ENCODE data around the gene ZBTB46.

The ZBTB46 gene

GRCh38 chr20:63745424-63745805 lies 85.6 kb downstream of the ZBTB46 start:
- no peak for DNase-seq (ENCODE audit: low spot score)

- peak; percentile 5 for DNase-seq (ENCODE audit: low spot score)
These were observed 86.3 kb downstream of the ZBTB46 start for GRCh38 chr20:63744574-63745423.

- no peak for DNase-seq (ENCODE audit: low spot score)
These were observed 86.9 kb downstream of the ZBTB46 start for GRCh38 chr20:63744158-63744557.

- DNase-seq (ENCODE audit: low spot score), result no peak
These were observed 87.7 kb downstream of the ZBTB46 start for GRCh38 chr20:63743210-63743970.

DNA sequence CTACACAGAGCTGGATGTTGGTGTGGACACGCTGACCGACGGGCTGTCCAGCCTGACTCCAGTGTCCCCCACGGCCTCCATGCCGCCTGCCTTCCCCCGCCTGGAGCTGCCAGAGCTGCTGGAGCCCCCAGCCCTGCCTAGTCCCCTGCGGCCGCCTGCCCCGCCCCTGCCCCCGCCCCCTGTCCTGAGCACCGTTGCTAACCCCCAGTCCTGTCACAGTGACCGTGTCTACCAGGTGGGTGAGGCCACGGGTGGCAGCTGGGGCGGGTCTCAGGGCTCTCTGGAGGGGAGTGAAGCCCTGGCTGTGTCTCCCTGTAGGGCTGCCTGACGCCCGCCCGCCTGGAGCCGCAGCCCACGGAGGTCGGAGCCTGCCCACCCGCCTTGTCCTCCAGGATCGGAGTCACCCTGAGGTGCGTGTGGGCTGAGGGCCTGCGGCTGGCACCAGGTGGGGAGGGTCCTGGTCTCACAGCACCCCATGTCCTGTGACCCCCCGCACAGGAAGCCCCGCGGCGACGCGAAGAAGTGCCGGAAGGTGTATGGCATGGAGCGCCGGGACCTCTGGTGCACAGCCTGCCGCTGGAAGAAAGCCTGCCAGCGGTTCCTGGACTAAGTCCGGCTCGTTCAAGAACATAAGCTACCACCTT lies 88.6 kb downstream of the ZBTB46 start:
- DNase-seq (ENCODE audit: low spot score), result no peak

GRCh38 chr20:63741676-63742380 lies 89.2 kb downstream of the ZBTB46 start:
- DNase-seq (ENCODE audit: low spot score), result no peak

DNA sequence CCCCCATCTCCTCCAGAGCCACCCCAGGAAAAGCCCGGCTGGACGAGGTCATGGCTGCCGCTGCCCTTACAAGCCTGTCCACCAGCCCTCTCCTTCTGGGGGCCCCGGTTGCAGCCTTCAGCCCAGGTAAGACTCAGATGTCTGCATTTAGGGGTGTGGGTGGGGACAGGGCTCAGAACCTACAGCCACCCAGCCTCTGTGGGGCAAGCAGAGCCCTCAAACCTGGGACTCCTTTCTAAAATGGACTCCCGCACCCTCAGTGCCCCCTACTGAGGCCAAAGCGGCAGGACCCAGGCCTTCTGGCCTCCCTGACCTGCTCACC lies 89.7 kb downstream of the ZBTB46 start:
- DNase-seq (ENCODE audit: low spot score), result no peak

GRCh38 chr20:63740627-63741353 lies 90.3 kb downstream of the ZBTB46 start:
- DNase-seq (ENCODE audit: low spot score), result peak; percentile 97

- peak; percentile 92 for DNase-seq (ENCODE audit: low spot score)
These were observed 90.9 kb downstream of the ZBTB46 start for GRCh38 chr20:63740070-63740626.

DNA sequence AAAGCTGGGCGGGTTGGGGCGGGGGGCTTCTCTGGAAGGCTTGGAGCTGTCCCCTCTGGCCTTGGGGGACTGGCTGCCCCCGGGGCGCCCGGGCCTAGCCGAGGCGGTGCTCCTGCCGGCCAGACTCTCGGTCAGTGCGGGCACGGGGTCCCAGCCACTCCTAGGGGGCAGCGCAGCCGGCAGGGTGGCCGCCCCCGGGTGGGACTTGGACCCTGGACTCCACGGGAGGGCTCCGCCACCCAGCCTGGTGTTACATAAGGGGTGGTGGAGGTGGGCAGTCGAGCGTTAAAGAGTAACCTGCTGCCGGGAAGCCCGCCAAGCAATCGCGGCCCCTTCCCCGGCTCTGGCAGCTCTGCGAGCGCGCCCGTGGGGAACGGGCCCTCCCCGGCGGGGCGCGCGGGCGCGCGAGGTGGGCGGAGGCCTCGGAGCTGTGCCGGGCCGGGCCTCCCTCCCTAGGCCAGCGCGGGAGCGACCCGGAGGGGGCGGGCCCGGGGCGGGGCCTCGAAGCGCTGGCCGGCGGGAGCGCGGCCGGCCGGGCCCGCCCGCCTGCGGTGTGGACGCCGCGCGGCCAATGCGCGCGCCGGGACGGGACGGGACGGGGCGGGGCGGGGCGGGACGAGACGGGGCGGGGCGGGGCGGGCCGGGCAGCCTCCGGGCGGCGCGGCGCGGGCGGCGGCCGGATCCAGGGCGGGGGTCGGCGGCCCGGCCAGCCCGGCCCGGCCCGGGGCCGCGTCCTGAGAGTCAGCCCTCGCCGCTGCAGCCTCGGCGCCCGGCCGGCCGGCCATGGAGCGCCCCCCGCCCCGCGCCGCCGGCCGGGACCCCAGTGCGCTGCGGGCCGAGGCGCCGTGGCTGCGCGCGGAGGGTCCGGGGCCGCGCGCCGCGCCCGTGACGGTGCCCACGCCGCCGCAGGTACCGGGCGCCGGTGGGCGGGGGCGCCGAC lies 91.7 kb downstream of the ZBTB46 start, which contains the start of gene SLC2A4RG:
TSS of gene SLC2A4RG (plus strand) at position 647 of the 940 bp plus-strand sequence. CDS start at position 784, 137 bp downstream.
- peak; percentile 100 for DNase-seq (ENCODE audit: low spot score)

- DNase-seq (ENCODE audit: low spot score), result no peak
These were observed 92.4 kb downstream of the ZBTB46 start for GRCh38 chr20:63738687-63739129.

DNA sequence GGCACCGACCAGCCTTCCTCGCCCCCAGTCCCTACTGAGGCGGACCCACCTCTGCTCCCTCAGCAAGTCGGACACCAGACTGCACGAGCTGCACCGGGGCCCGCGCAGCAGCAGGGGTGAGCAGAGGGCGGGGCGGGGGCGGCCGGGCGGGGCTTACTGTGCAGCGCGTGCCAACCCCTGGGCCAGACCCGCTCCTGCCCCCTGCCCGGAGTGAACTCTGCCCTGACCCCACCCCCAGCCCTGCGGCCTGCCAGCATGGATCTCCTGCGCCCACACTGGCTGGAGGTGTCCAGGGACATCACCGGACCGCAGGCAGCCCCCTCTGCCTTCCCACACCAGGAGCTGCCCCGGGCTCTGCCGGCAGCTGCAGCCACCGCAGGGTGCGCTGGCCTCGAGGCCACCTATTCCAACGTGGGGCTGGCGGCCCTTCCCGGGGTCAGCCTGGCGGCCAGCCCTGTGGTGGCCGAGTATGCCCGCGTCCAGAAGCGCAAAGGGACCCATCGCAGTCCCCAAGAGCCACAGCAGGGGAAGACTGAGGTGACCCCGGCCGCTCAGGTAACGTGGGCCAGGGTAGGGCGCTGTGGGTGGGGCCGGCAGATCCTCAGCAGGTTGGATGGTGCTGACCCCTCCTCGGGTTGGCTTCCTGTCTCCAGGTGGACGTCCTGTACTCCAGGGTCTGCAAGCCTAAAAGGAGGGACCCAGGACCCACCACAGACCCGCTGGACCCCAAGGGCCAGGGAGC lies 92.9 kb downstream of the ZBTB46 start:
- DNase-seq (ENCODE audit: low spot score), result no peak

GRCh38 chr20:63737695-63737944 lies 93.4 kb downstream of the ZBTB46 start:
- DNase-seq (ENCODE audit: low spot score), result no peak

- DNase-seq (ENCODE audit: low spot score), result peak; percentile 8
These were observed 94.0 kb downstream of the ZBTB46 start for GRCh38 chr20:63736893-63737694.

- DNase-seq (ENCODE audit: low spot score), result peak; percentile 4
These were observed 95.0 kb downstream of the ZBTB46 start, which contains the start of gene LIME1 for GRCh38 chr20:63735859-63736718. Gene LIME1, plus strand, starts transcription at chr20:63736664. Its CDS starts 886 bp downstream, at chr20:63737550.

- no peak for DNase-seq (ENCODE audit: low spot score)
These were observed 95.9 kb downstream of the ZBTB46 start for GRCh38 chr20:63734946-63735858.

All from GM03348 (cell line).